ENCODE measurements around the gene CCNY. TPM values are rescaled to one million over a fixed set of nuclear protein-coding genes. Genes with fewer than 3 reads are reported as not detected.

CCNY gene
- polyA plus RNA-seq, 1 experiment, result 39.0 TPM

- H3K27me3 ChIP-seq (ENCODE audit: control insufficient read depth, insufficient read depth, low read length), result no peaks in the 10 kb centered on the region
- H3K36me3 ChIP-seq (ENCODE audit: control insufficient read depth, insufficient read depth, low read length), result no peaks in the 10 kb centered on the region
- ChIA-PET CTCF (interaction anchor here (0.9 kb wide), 2 partner anchors 26 to 38 kb away, joined by 3 to 5 read pairs; no protein-coding TSS in a partner anchor), POLR2A (no interaction called here)
- H3K4me3 ChIP-seq (ENCODE audit: low read depth, low read length), result no peak overlapping the region
- DNase-seq (ENCODE audit: low read depth), result no peak
- TF ChIP-seq, protein P1, sequence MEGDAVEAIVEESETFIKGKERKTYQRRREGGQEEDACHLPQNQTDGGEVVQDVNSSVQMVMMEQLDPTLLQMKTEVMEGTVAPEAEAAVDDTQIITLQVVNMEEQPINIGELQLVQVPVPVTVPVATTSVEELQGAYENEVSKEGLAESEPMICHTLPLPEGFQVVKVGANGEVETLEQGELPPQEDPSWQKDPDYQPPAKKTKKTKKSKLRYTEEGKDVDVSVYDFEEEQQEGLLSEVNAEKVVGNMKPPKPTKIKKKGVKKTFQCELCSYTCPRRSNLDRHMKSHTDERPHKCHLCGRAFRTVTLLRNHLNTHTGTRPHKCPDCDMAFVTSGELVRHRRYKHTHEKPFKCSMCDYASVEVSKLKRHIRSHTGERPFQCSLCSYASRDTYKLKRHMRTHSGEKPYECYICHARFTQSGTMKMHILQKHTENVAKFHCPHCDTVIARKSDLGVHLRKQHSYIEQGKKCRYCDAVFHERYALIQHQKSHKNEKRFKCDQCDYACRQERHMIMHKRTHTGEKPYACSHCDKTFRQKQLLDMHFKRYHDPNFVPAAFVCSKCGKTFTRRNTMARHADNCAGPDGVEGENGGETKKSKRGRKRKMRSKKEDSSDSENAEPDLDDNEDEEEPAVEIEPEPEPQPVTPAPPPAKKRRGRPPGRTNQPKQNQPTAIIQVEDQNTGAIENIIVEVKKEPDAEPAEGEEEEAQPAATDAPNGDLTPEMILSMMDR (IDR thresholded peaks at IDR 0.05; ENCODE audit: insufficient read depth, low read depth, low read length), result no peak
Measured at GRCh38 chr10:35463105-35463867, 127.0 kb downstream of the CCNY start.

DNA sequence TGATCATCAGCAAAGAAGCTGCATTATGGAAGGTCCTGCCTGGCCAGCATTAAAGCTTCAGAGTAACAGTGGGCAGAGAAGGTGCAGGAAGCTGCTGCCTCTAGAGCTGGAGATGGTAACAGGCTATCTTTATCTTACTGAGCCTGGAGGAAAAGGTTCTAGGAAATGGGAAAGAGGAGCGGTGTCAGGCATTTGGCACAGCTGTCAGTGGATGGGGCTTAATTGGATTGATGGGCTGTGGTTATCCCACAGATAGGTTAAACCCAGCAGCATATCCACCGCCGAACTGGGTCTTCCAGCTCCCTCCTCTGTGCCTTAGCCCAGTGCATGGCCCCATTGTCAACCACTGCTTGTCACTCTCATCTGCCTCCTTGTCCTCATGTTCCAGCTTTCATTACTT, 127.6 kb downstream of the CCNY start:
- no peak for DNase-seq (ENCODE audit: low read depth)
- Histone ChIP-seq H3K27me3 (ENCODE audit: control insufficient read depth, insufficient read depth, low read length) (no peaks in the 10 kb centered on the region), H3K36me3 (ENCODE audit: control insufficient read depth, insufficient read depth, low read length) (no peaks in the 10 kb centered on the region), H3K4me3 (ENCODE audit: low read depth, low read length) (no peak overlapping the region)
- ChIA-PET CTCF (interaction anchor here (0.9 kb wide), 2 partner anchors 26 to 38 kb away, joined by 3 to 5 read pairs; no protein-coding TSS in a partner anchor), POLR2A (no interaction called here)
- TF ChIP-seq, protein P1 (IDR thresholded peaks at IDR 0.05; ENCODE audit: insufficient read depth, low read depth, low read length), result no peak

DNA sequence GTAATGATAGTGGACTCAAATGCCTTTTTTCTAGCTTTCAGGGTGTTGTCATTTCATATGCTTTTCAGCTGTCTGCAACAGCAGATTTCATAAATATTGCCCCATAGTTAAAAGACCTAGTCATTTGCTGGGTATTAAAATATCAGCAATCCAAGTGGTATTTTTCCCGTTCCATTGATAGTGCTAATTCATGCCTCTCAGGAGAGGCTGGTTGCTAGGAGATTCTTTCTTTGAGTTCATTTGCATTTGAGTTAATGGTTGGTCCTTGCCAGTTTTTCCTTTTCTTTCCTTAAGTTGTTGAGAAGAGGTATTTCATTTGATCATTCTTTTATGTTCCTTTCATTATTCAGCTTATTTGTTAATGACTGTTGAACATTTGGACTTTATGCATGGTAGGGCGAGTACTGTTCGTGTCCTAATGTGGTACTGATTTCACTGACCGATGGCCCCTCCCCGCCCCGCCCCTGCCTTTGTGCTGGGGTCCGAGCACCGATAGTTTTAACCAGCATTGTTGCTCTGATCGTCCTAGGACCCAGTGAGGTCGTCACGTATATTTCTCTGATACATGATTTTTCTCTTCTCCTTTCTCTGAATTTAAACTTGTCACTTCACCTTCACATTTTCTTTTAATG, 128.6 kb downstream of the CCNY start:
- POLR2A ChIA-PET, result no interaction called here
- CTCF ChIA-PET, result interaction anchor here (0.6 to 1.2 kb wide), 2 partner anchors 8 to 30 kb away, joined by 3 read pairs; no protein-coding TSS in a partner anchor
- TF ChIP-seq, protein P1 (IDR thresholded peaks at IDR 0.05; ENCODE audit: insufficient read depth, low read depth, low read length), result no peak
- Histone ChIP-seq H3K4me3 (ENCODE audit: low read depth, low read length) (no peak overlapping the region), H3K27me3 (ENCODE audit: control insufficient read depth, insufficient read depth, low read length) (no peaks in the 10 kb centered on the region), H3K36me3 (ENCODE audit: control insufficient read depth, insufficient read depth, low read length) (no peaks in the 10 kb centered on the region)
- DNase-seq (ENCODE audit: low read depth), result no peak

GRCh38 chr10:35465673-35466072, 129.4 kb downstream of the CCNY start:
- POLR2A ChIA-PET, result interaction anchor here (0.6 kb wide), 1 partner anchor 14 kb away, joined by 3 read pairs; no protein-coding TSS in a partner anchor
- Histone ChIP-seq H3K27me3 (ENCODE audit: control insufficient read depth, insufficient read depth, low read length) (no peaks in the 10 kb centered on the region), H3K4me3 (ENCODE audit: low read depth, low read length) (no peak overlapping the region), H3K36me3 (ENCODE audit: control insufficient read depth, insufficient read depth, low read length) (no peaks in the 10 kb centered on the region)
- TF ChIP-seq, protein P1 (IDR thresholded peaks at IDR 0.05; ENCODE audit: insufficient read depth, low read depth, low read length), result no peak
- DNase-seq (ENCODE audit: low read depth), result no peak
- CTCF ChIA-PET, result interaction anchor here (0.6 to 1.2 kb wide), 2 partner anchors 7 to 30 kb away, joined by 3 read pairs; no protein-coding TSS in a partner anchor

GRCh38 chr10:35466170-35466569, 129.9 kb downstream of the CCNY start:
- TF ChIP-seq, protein P1 (IDR thresholded peaks at IDR 0.05; ENCODE audit: insufficient read depth, low read depth, low read length), result no peak
- no peak for DNase-seq (ENCODE audit: low read depth)
- CTCF ChIA-PET, result no interaction called here
- H3K36me3 ChIP-seq (ENCODE audit: control insufficient read depth, insufficient read depth, low read length), result no peaks in the 10 kb centered on the region
- no peak overlapping the region for H3K4me3 ChIP-seq (ENCODE audit: low read depth, low read length)
- POLR2A ChIA-PET, result interaction anchor here (0.6 kb wide), 1 partner anchor 14 kb away, joined by 3 read pairs; no protein-coding TSS in a partner anchor
- no peaks in the 10 kb centered on the region for H3K27me3 ChIP-seq (ENCODE audit: control insufficient read depth, insufficient read depth, low read length)

Measured in BJ (cell line).